ENCODE measurements around the gene SLC6A1.

GRCh38 chr3:10996345-10997013 is 3.9 kb downstream of the SLC6A1 start:
- TF ChIP-seq, protein P1, sequence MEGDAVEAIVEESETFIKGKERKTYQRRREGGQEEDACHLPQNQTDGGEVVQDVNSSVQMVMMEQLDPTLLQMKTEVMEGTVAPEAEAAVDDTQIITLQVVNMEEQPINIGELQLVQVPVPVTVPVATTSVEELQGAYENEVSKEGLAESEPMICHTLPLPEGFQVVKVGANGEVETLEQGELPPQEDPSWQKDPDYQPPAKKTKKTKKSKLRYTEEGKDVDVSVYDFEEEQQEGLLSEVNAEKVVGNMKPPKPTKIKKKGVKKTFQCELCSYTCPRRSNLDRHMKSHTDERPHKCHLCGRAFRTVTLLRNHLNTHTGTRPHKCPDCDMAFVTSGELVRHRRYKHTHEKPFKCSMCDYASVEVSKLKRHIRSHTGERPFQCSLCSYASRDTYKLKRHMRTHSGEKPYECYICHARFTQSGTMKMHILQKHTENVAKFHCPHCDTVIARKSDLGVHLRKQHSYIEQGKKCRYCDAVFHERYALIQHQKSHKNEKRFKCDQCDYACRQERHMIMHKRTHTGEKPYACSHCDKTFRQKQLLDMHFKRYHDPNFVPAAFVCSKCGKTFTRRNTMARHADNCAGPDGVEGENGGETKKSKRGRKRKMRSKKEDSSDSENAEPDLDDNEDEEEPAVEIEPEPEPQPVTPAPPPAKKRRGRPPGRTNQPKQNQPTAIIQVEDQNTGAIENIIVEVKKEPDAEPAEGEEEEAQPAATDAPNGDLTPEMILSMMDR (IDR thresholded peaks at IDR 0.05; ENCODE audit: control extremely low read depth in 1 of 3, insufficient read depth in 1 of 3, low read depth in 1 of 3, low read length in 3 of 3): peak in 1 of 3 experiments; percentile 5; a peak in 1 of 4 replicates
- no peak for TF ChIP-seq EP300 (IDR thresholded peaks at IDR 0.05; ENCODE audit: borderline replicate concordance in 1 of 2, low read depth in 2 of 2, low read length in 2 of 2)
- TF ChIP-seq POLR2AphosphoS5 (IDR thresholded peaks at IDR 0.05; ENCODE audit: low read depth, low read length): no peak
- no peak for TF ChIP-seq EZH2 (IDR thresholded peaks at IDR 0.05; ENCODE audit: low read depth, low read length, severe bottlenecking)
- TF ChIP-seq JUN (IDR thresholded peaks at IDR 0.05; ENCODE audit: low read depth, low read length): no peak
- TF ChIP-seq RAD21 (IDR thresholded peaks at IDR 0.05 in 1 of 2, conservative IDR thresholded peaks at IDR 0.05 in 1 of 2; ENCODE audit: low read depth in 2 of 2, low read length in 2 of 2): 0 out of 4 replicates have a peak, but pooled peaks of 1 of the 2 experiments have one; percentile 6
- TF ChIP-seq TAF7 (optimal IDR thresholded peaks at IDR 0.05; ENCODE audit: borderline replicate concordance, low read depth, low read length): no peak
- no peak for TF ChIP-seq POLR2A (IDR thresholded peaks at IDR 0.05; ENCODE audit: control extremely low read depth in 1 of 2, low read depth in 2 of 2, low read length in 2 of 2)
- no peak for TF ChIP-seq TEAD4 (IDR thresholded peaks at IDR 0.05; ENCODE audit: low read depth, low read length)

All from H1 (cell line).